IMR-90 (cell line): ENCODE data around the gene CLK3. TPM values are rescaled to one million over a fixed set of nuclear protein-coding genes. Genes with fewer than 3 reads are reported as not detected.

Experiments used
- ATAC-seq: fragments of 200-7000 bp; cut with Tn5 transposase; 2 replicates; pipeline ENCODE4 v1.9.1; 2020; ENCODE audit warnings: low read depth, mild to moderate bottlenecking, moderate library complexity
- Bru-seq: library from RNA; stranded (reverse); fragments of 400-500 nt; gene quantifications from one replicate; lab custom pipeline; 2021; lab: Mats Ljungman, UMichigan
- BruChase-seq, 2 experiments: library from RNA; stranded (reverse); fragments of 400-500 nt; gene quantifications; one replicate each; lab custom pipeline; 2021; lab: Mats Ljungman, UMichigan
- BruUV-seq: library from RNA; stranded (reverse); fragments of 400-500 nt; replicated peaks from 2 replicates; lab custom pipeline; 2021; lab: Mats Ljungman, UMichigan
- CTCF ChIA-PET: fragments of 300-600 bp; formaldehyde crosslinking; extraction: SDS; loops from one replicate; lab custom pipeline; 2021; ENCODE audit warnings: antibody characterized with exemption; lab: Yijun Ruan, JAX
- POLR2A ChIA-PET: fragments of 300-600 bp; sonication (Branson Sonifier 250); formaldehyde crosslinking; loops from one replicate; lab custom pipeline; 2022; ENCODE audit warnings: antibody characterized with exemption; ENCODE audit not compliant: unreplicated experiment; lab: Charles Lee
- DNase-seq: peaks from one replicate; pipeline ENCODE4 v3.0.0; 2013
- H2AFZ ChIP-seq: replicated peaks from 2 replicates; pipeline ENCODE3; 2013; ENCODE audit warnings: low read length, mild to moderate bottlenecking; ENCODE audit not compliant: poor library complexity
- H2AK5ac ChIP-seq: 2 replicates; pipeline ENCODE4 v1.6.1; 2013; ENCODE audit warnings: low read depth, low read length, inconsistent platforms
- H2AK9ac ChIP-seq: replicated peaks from 2 replicates; pipeline ENCODE3; 2013; ENCODE audit warnings: mild to moderate bottlenecking, low read depth, low read length, moderate library complexity; ENCODE audit not compliant: poor library complexity
- H2BK120ac ChIP-seq: 2 replicates; pipeline ENCODE4 v1.6.1; 2013; ENCODE audit warnings: low read depth, low read length, inconsistent platforms
- H2BK15ac ChIP-seq: 3 replicates; pipeline ENCODE4 v1.6.1; 2013; ENCODE audit warnings: low read depth, low read length, inconsistent platforms
- H2BK20ac ChIP-seq: 2 replicates; pipeline ENCODE4 v1.6.1; 2013; ENCODE audit warnings: low read depth, mild to moderate bottlenecking, inconsistent platforms, low read length, moderate library complexity
- H2BK5ac ChIP-seq: 2 replicates; pipeline ENCODE4 v1.6.1; 2013; ENCODE audit warnings: mild to moderate bottlenecking, low read depth, low read length, inconsistent platforms; ENCODE audit not compliant: poor library complexity, severe bottlenecking
- H3K14ac ChIP-seq: replicated peaks from 2 replicates; pipeline ENCODE4 v1.6.1; 2013; ENCODE audit warnings: low read depth, low read length, inconsistent platforms
- H3K18ac ChIP-seq: 2 replicates; pipeline ENCODE4 v1.6.1; 2013; ENCODE audit warnings: low read depth, low read length, control low read depth
- H3K23ac ChIP-seq: 2 replicates; pipeline ENCODE4 v1.6.1; 2013; ENCODE audit warnings: low read depth, low read length, inconsistent platforms
- H3K27ac ChIP-seq: 2 replicates; pipeline ENCODE4 v1.5.1; 2013; ENCODE audit warnings: mild to moderate bottlenecking, control low read depth, low read length; ENCODE audit not compliant: insufficient read depth
- H3K27me3 ChIP-seq: 2 replicates; pipeline ENCODE4 v1.6.1; 2013; ENCODE audit warnings: low read length; ENCODE audit not compliant: control insufficient read depth, insufficient read depth
- H3K36me3 ChIP-seq: 2 replicates; pipeline ENCODE4 v1.6.1; 2013; ENCODE audit warnings: low read length, mixed read lengths; ENCODE audit not compliant: control insufficient read depth, insufficient read depth
- H3K4ac ChIP-seq: 2 replicates; pipeline ENCODE4 v1.6.1; 2013; ENCODE audit warnings: low read depth, low read length, inconsistent platforms
- H3K4me1 ChIP-seq: 2 replicates; pipeline ENCODE4 v1.6.1; 2013; ENCODE audit warnings: low read length, mixed read lengths; ENCODE audit not compliant: control insufficient read depth, insufficient read depth
- H3K4me2 ChIP-seq: 2 replicates; pipeline ENCODE4 v1.6.1; 2013; ENCODE audit warnings: low read depth, mild to moderate bottlenecking, control low read depth, low read length, moderate library complexity
- H3K4me3 ChIP-seq: 2 replicates; pipeline ENCODE4 v1.5.1; 2013; ENCODE audit warnings: low read depth, mild to moderate bottlenecking, control low read depth, low read length, moderate library complexity; ENCODE audit not compliant: insufficient read depth
- H3K56ac ChIP-seq: 2 replicates; pipeline ENCODE4 v1.6.1; 2013; ENCODE audit warnings: low read length, inconsistent platforms; ENCODE audit not compliant: insufficient read depth; ENCODE audit errors: extremely low read depth
- H3K79me1 ChIP-seq, 2 experiments: 2 replicates each; pipeline ENCODE4 v1.6.1; 2013; ENCODE audit warnings: low read length in 2 of 2, inconsistent platforms in 1 of 2, low read depth in 1 of 2
- H3K9ac ChIP-seq: 2 replicates; pipeline ENCODE4 v1.6.1; 2013; ENCODE audit warnings: low read depth, low read length, control low read depth
- H3K9me1 ChIP-seq: 2 replicates; pipeline ENCODE4 v1.6.1; 2013; ENCODE audit warnings: low read length, inconsistent platforms; ENCODE audit not compliant: insufficient read depth
- H3K9me3 ChIP-seq: 2 replicates; pipeline ENCODE4 v1.6.1; 2013; ENCODE audit warnings: low read length; ENCODE audit not compliant: control insufficient read depth, insufficient read depth
- H4K20me1 ChIP-seq: 2 replicates; pipeline ENCODE4 v1.6.1; 2013; ENCODE audit warnings: low read length, inconsistent platforms; ENCODE audit not compliant: insufficient read depth
- H4K5ac ChIP-seq: 2 replicates; pipeline ENCODE4 v1.6.1; 2013; ENCODE audit warnings: mild to moderate bottlenecking, low read depth, low read length, control low read depth
- H4K8ac ChIP-seq, 2 experiments: 2 replicates each; pipeline ENCODE4 v1.6.1; 2013; ENCODE audit warnings: low read depth in 2 of 2, low read length in 2 of 2, control low read depth in 1 of 2, inconsistent platforms in 1 of 2
- H4K91ac ChIP-seq: 2 replicates; pipeline ENCODE4 v1.6.1; 2013; ENCODE audit warnings: low read depth, low read length, inconsistent platforms; ENCODE audit not compliant: insufficient read depth
- BHLHE40 ChIP-seq: fragments of 150-350 bp; IDR thresholded peaks from 2 replicates; pipeline ENCODE4 v1.6.1; 2016; ENCODE audit warnings: mild to moderate bottlenecking, low read depth, low read length
- CHD1 ChIP-seq: IDR thresholded peaks from 2 replicates; pipeline ENCODE4 v1.6.1; 2012; ENCODE audit warnings: low read depth, low read length, improper control_type of control experiment
- MAFK ChIP-seq: IDR thresholded peaks from 2 replicates; pipeline ENCODE4 v1.6.1; 2012; ENCODE audit warnings: low read depth, low read length, improper control_type of control experiment
- MAZ ChIP-seq: IDR thresholded peaks from 2 replicates; pipeline ENCODE4 v1.6.1; 2012; ENCODE audit warnings: low read depth, mild to moderate bottlenecking, low read length, improper control_type of control experiment, moderate library complexity, borderline replicate concordance
- MXI1 ChIP-seq: IDR thresholded peaks from 2 replicates; pipeline ENCODE4 v1.6.1; 2012; ENCODE audit warnings: low read depth, mild to moderate bottlenecking, low read length, moderate library complexity, borderline replicate concordance
- NFE2L2 ChIP-seq: fragments of 150-350 bp; IDR thresholded peaks from 2 replicates; pipeline ENCODE4 v1.6.1; 2016; ENCODE audit warnings: low read depth, mild to moderate bottlenecking, low read length
- POLR2A ChIP-seq: IDR thresholded peaks from 2 replicates; pipeline ENCODE4 v1.6.1; 2012; ENCODE audit warnings: mild to moderate bottlenecking, low read depth, low read length
- RCOR1 ChIP-seq: IDR thresholded peaks from 2 replicates; pipeline ENCODE4 v1.6.1; 2012; ENCODE audit warnings: mild to moderate bottlenecking, low read length, improper control_type of control experiment; ENCODE audit not compliant: insufficient replicate concordance
- RFX5 ChIP-seq: IDR thresholded peaks from 2 replicates; pipeline ENCODE4 v1.8.0; 2012; ENCODE audit warnings: low read depth, mild to moderate bottlenecking, low read length, moderate library complexity
- WGBS, 2 experiments: methylation state at CpG; one replicate each; pipeline versions ENCODE4 v1.1.5 to v1.1.7; 2013; ENCODE audit warnings: missing lambda C conversion rate in 2 of 2; ENCODE audit not compliant: insufficient read length in 1 of 2; ENCODE audit errors: extremely low coverage in 2 of 2; 5-methylcytosine and 5-hydroxymethylcytosine counted together
- dilution Hi-C: fragments of 300-500 bp; cut with HindIII; formaldehyde crosslinking; loops from one replicate; pipeline ENCODE4 v1.14.3; 2018; ENCODE audit warnings: low sequenced_read_pairs; ENCODE audit not compliant: unreplicated experiment
- in situ Hi-C: fragments of 300-500 bp; cut with MboI; formaldehyde crosslinking; loops from 3 replicates; pipeline ENCODE4 v1.14.3; 2019; ENCODE audit warnings: low sequenced_read_pairs, inconsistent platforms, mixed read lengths
- intact Hi-C: fragments of 100-400 bp; cut with micrococcal nuclease; formaldehyde crosslinking; loops from 2 replicates; pipeline ENCODE4 v1.10.0; 2022
- long read RNA-seq: library from polyadenylated mRNA; unstranded; transcript quantifications from one replicate; pipeline ENCODE4 v2.0.0, GENCODE V29; 2021; ENCODE audit not compliant: unreplicated experiment
- polyA plus RNA-seq, 3 experiments: library from polyadenylated mRNA; depleted of rRNA; stranded (reverse); fragments of >200 nt; gene quantifications; 2 replicates each; pipeline ENCODE4 v1.2.3, GENCODE V29; 2012; ENCODE audit warnings: low replicate concordance in 1 of 3
- total RNA-seq: library from RNA; depleted of rRNA; stranded (reverse); fragments of >200 nt; gene quantifications from 2 replicates; pipeline ENCODE4 v1.2.3, GENCODE V29; 2012; rRNA removed
- TF ChIP-seq, protein P1 (sequence below): fragments of 150-350 bp; IDR thresholded peaks from 2 replicates; pipeline ENCODE4 v1.6.1; 2017; ENCODE audit warnings: mild to moderate bottlenecking, antibody characterized with exemption, low read length, low read depth

The CLK3 gene
- 114 and 117 TPM in 2 replicates for total RNA-seq
- polyA plus RNA-seq (2012; rRNA removed): 77.0 and 84.7 TPM in 2 replicates
- polyA plus RNA-seq (2012; cell fraction: cytosol; rRNA removed): 109 and 121 TPM in 2 replicates
- polyA plus RNA-seq (2012; cell fraction: nucleus; rRNA removed; ENCODE audit: low replicate concordance): 295 and 379 TPM in 2 replicates
- percentile 72 among the genes with signal in this experiment for Bru-seq, nascent RNA
- percentile 52 among the genes with signal in this experiment for BruChase-seq, experiment 1, labeled RNA remaining after a 6-hour chase
- percentile 56 among the genes with signal in this experiment for BruChase-seq, experiment 2, labeled RNA remaining after a 2-hour chase
- long read RNA-seq, transcript CLK3-202 (13 exons, 2,621 nt): major isoform, 32 of 51 reads
- long read RNA-seq, partial matches to known transcripts: 9 of 51 reads
- long read RNA-seq, other reads (novel, unspliced or antisense): 7 of 51 reads

DNA sequence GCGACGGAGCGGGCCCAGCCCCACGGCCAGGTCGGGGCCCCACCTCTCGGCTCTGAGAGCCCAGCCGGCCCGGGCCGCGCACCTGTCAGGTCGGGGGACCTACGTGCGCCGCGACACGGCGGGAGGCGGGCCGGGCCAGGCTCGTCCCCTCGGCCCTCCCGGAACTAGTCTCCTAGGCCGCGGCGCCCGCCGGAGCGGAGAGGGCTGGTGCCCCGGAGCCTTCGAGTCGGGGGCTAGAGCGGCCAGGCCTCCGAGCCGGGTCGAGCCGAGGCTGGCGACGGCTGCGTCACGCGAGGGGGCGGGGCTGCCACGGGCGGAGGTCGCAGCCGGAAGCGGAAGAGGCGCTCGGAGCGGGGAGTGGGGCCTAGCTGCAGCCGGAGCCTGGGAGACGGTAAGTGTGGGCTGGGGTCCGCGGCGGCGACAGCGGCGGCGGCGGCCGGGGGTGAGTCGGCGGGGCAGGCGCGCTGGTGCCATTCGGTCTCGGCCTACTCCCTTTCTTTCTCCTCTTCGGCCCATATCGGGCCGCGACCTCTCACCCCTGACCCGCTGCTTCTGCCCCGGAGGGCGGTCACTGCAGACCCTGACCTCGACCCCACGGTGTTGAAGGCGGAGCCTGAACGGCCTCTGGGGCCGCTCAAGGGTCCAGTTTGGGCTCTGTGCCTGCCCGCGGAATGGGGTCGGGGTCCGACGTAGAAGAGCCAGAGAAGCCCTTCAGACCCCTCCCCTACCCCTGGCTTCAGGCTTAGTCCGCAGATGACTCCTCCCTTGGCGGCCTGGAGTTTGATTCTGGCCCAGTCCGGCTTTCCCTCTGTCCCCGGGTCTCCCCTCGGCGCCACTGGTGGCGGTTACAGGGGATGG is at the start of gene CLK3:
Gene CLK3 (plus strand): TSS at position 329 of the 858 bp plus-strand sequence. CDS start 3,361 bp downstream, outside the sequence.
- Histone ChIP-seq H3K14ac (peak within 1 kb of the TSS; percentile 90), H2BK120ac (peak within 1 kb of the TSS; percentile 50; the same call in 1 of the 2 replicates), H2BK20ac (no peak within 1 kb of the TSS), H3K4me3 (peak within 1 kb of the TSS; percentile 93), H3K23ac (peak within 1 kb of the TSS; percentile 92), H3K9ac (peak within 1 kb of the TSS; percentile 97), H4K91ac (peak within 1 kb of the TSS; percentile 91), H3K27ac (peak within 1 kb of the TSS; percentile 87), H3K18ac (peak within 1 kb of the TSS; percentile 21; the same call in 1 of the 2 replicates), H2BK15ac (peak within 1 kb of the TSS; percentile 68; the same call in 2 of the 3 replicates), H2AK9ac (peak within 1 kb of the TSS; percentile 100), H3K4ac (peak within 1 kb of the TSS; percentile 92), H2AFZ (peak within 1 kb of the TSS; percentile 97), H3K4me1 (peaks cover 6% of the 10 kb centered on the region), H3K9me3 (no peaks in the 10 kb centered on the region), H3K79me1 (peaks cover 6 to 49% of the 10 kb centered on the region in 2 experiments; a peak in 3 of 4 replicates), H3K9me1 (0 out of 2 replicates have a peak, but pooled peaks cover 2% of the 10 kb centered on the region), H4K20me1 (peaks cover 47% of the 10 kb centered on the region), H3K4me2 (peak within 1 kb of the TSS; percentile 89), H3K36me3 (peaks cover 18% of the 10 kb centered on the region), H3K56ac (peak within 1 kb of the TSS; percentile 82), H2AK5ac (peak within 1 kb of the TSS; percentile 97), H3K27me3 (peaks cover 2% of the 10 kb centered on the region; the same call in 1 of the 2 replicates), H4K8ac (peak within 1 kb of the TSS; percentile 91 to 95), H2BK5ac (peak within 1 kb of the TSS; percentile 86), H4K5ac (peak within 1 kb of the TSS; percentile 76)
- DNase-seq: peak; percentile 89
- 0% methylated on average over 54 of the region's 91 CpGs; no CpG with 5 or more reads in 1 of the 2 experiments for WGBS, 2 experiments
- intact Hi-C loops (loop anchor here (1.0 kb wide), 2 partner anchors 69 to 154 kb away; partner anchors contain the start of gene UBL7), in situ Hi-C loops (no loop called here), dilution Hi-C loops (no loop called here)
- peak; percentile 81 for ATAC-seq
- CTCF ChIA-PET: interaction anchor here (1.0 to 1.5 kb wide), 2 partner anchors 16 to 380 kb away, joined by 3 to 4 read pairs; no protein-coding TSS in a partner anchor
- TF ChIP-seq, protein P1, sequence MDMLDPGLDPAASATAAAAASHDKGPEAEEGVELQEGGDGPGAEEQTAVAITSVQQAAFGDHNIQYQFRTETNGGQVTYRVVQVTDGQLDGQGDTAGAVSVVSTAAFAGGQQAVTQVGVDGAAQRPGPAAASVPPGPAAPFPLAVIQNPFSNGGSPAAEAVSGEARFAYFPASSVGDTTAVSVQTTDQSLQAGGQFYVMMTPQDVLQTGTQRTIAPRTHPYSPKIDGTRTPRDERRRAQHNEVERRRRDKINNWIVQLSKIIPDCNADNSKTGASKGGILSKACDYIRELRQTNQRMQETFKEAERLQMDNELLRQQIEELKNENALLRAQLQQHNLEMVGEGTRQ: peak; percentile 52
- no peak for TF ChIP-seq MAFK
- TF ChIP-seq POLR2A: peak; percentile 83
- TF ChIP-seq RFX5: no peak
- TF ChIP-seq CHD1: peak; percentile 12; the same call in 1 of the 2 replicates
- no peak; the same call in 1 of the 2 replicates for TF ChIP-seq NFE2L2
- peak; percentile 92 for TF ChIP-seq MAZ
- TF ChIP-seq MXI1: peak; percentile 36; the same call in 1 of the 2 replicates
- peak; percentile 85 for TF ChIP-seq BHLHE40
- peak; percentile 33 for TF ChIP-seq RCOR1
- POLR2A ChIA-PET: interaction anchor here (0.6 kb wide), 1 partner anchor 144 kb away, joined by 7 read pairs; no protein-coding TSS in a partner anchor
- no TSS peak for BruUV-seq
